Natural killer cell (primary cell): ENCODE data around the gene PTPRQ. TPM values are rescaled to one million over a fixed set of nuclear protein-coding genes. Genes with fewer than 3 reads are reported as not detected.

ENCODE experiments used
- ATAC-seq, 3 donors: fragments of 150-1000 bp in 2 of 3; fragments of 200-7000 bp in 1 of 3; cut with Tn5 transposase; 1 replicate in 1 of 3; 2 replicates in 2 of 3; pipeline ENCODE4 v1.10.0; 2021; ENCODE audit warnings: mild to moderate bottlenecking in 2 of 3, moderate library complexity in 2 of 3
- DNase-seq, 2 donors: peaks; one replicate each; pipeline versions ENCODE4 v3.0.0 to v3.0.0-alpha.2; 2013 to 2021; ENCODE audit warnings: mixed read lengths in 1 of 2
- H3K27ac ChIP-seq: one replicate; pipeline ENCODE4 v1.5.1; 2013; ENCODE audit warnings: mild to moderate bottlenecking, low read length
- H3K27me3 ChIP-seq: one replicate; pipeline ENCODE4 v1.6.1; 2013; ENCODE audit warnings: low read length; ENCODE audit not compliant: control insufficient read depth, insufficient read depth
- H3K36me3 ChIP-seq: one replicate; pipeline ENCODE4 v1.6.1; 2013; ENCODE audit warnings: low read length; ENCODE audit not compliant: control insufficient read depth, insufficient read depth
- H3K4me1 ChIP-seq: one replicate; pipeline ENCODE4 v1.6.1; 2013; ENCODE audit warnings: low read length; ENCODE audit not compliant: control insufficient read depth, insufficient read depth
- H3K4me3 ChIP-seq: one replicate; pipeline ENCODE4 v1.5.1; 2013; ENCODE audit warnings: low read length
- H3K9me3 ChIP-seq: one replicate; pipeline ENCODE4 v1.6.1; 2013; ENCODE audit warnings: low read length; ENCODE audit not compliant: control insufficient read depth, insufficient read depth
- H3K27ac Mint-ChIP-seq, 2 donors: one replicate each; pipeline ENCODE4 v1.8.0; 2022; ENCODE audit warnings: mild to moderate bottlenecking in 2 of 2, mixed read lengths in 2 of 2, moderate library complexity in 1 of 2
- H3K27me3 Mint-ChIP-seq, 2 donors: one replicate each; pipeline ENCODE4 v1.8.0; 2022; ENCODE audit warnings: low read depth in 2 of 2, mixed read lengths in 2 of 2
- H3K36me3 Mint-ChIP-seq: one replicate; pipeline ENCODE4 v1.8.0; 2022; ENCODE audit warnings: mixed read lengths
- H3K4me1 Mint-ChIP-seq, 2 donors: one replicate each; pipeline ENCODE4 v1.8.0; 2022; ENCODE audit warnings: mixed read lengths in 2 of 2
- H3K4me3 Mint-ChIP-seq: one replicate; pipeline ENCODE4 v1.8.0; 2022; ENCODE audit warnings: mild to moderate bottlenecking, moderate library complexity, mixed read lengths
- H3K9me3 Mint-ChIP-seq, 2 donors: one replicate each; pipeline ENCODE4 v1.8.0; 2022; ENCODE audit warnings: mixed read lengths in 2 of 2
- WGBS: methylation state at CpG from one replicate; pipeline ENCODE4 v1.1.7; 2013; ENCODE audit warnings: missing lambda C conversion rate; ENCODE audit not compliant: insufficient coverage; 5-methylcytosine and 5-hydroxymethylcytosine counted together
- intact Hi-C: fragments of 100-400 bp; cut with micrococcal nuclease; formaldehyde crosslinking; loops from one replicate; pipeline ENCODE4 v1.14.2; 2022
- total RNA-seq, 4 donors: library from RNA; stranded (reverse); fragments of 120-200 nt in 1 of 4; gene quantifications; one replicate each; pipeline versions ENCODE4 v1.2.3 to v1.2.4, GENCODE V29; 2013 to 2022
- TF ChIP-seq, protein P1 (sequence below): fragments of 200-600 bp; IDR thresholded peaks from one replicate; pipeline ENCODE4 v1.8.0; 2022; ENCODE audit warnings: antibody characterized with exemption

PTPRQ gene
- total RNA-seq, 3 donors from 2014 or later (not counting 1 experiment from before 2014, with no cell fraction given): not detected

DNA sequence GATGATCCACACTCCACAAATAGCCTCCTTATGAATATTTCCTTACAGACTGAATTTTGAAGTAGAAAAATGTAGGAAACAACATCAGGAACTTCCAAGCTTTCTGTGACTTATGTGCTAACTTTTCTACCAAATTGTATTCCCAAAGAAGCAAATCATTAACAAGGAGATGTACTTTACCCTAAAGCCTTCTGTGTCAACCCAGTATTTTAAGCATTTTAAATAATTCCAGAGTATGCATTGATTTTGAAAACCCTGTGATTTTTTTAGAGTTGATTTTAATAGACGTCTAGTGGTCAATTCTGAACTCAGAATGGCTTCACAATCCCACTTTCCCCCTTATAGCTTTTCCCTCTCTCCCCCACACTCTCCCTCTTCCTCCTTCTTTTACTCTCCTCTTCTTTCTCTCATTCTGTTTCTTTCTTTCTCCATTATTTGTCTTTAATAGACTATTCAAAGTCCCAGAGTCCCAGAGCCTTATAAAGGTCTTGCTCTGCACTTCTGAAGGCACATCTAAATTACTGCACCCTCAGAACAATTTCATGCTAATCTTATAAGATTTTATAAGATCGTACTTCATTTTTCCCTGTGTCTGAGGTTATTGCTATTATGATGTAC, 253.3 kb downstream of the PTPRQ start:
- intact Hi-C loops: no loop called here
- Mint-ChIP-seq H3K36me3 (no peaks in the 10 kb centered on the region), H3K27ac (no peak overlapping the region), H3K9me3 (peaks cover 0 to 9% of the 10 kb centered on the region in 2 donors), H3K4me3 (no peak overlapping the region), H3K27me3 (no peaks in the 10 kb centered on the region), H3K4me1 (no peaks in the 10 kb centered on the region)
- ATAC-seq (no peak), DNase-seq (no peak)
- Histone ChIP-seq H3K4me3 (no peak overlapping the region), H3K27ac (no peak overlapping the region), H3K9me3 (no peaks in the 10 kb centered on the region), H3K36me3 (no peaks in the 10 kb centered on the region), H3K27me3 (no peaks in the 10 kb centered on the region), H3K4me1 (no peaks in the 10 kb centered on the region)
- TF ChIP-seq, protein P1, sequence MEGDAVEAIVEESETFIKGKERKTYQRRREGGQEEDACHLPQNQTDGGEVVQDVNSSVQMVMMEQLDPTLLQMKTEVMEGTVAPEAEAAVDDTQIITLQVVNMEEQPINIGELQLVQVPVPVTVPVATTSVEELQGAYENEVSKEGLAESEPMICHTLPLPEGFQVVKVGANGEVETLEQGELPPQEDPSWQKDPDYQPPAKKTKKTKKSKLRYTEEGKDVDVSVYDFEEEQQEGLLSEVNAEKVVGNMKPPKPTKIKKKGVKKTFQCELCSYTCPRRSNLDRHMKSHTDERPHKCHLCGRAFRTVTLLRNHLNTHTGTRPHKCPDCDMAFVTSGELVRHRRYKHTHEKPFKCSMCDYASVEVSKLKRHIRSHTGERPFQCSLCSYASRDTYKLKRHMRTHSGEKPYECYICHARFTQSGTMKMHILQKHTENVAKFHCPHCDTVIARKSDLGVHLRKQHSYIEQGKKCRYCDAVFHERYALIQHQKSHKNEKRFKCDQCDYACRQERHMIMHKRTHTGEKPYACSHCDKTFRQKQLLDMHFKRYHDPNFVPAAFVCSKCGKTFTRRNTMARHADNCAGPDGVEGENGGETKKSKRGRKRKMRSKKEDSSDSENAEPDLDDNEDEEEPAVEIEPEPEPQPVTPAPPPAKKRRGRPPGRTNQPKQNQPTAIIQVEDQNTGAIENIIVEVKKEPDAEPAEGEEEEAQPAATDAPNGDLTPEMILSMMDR: no peak
- 67% methylated on average over 1 of the region's 2 CpGs for WGBS

GRCh38 chr12:80698256-80698655, 254.2 kb downstream of the PTPRQ start:
- no peak for DNase-seq
- Mint-ChIP-seq H3K4me1 (no peaks in the 10 kb centered on the region), H3K27ac (no peak overlapping the region), H3K4me3 (no peak overlapping the region), H3K36me3 (no peaks in the 10 kb centered on the region), H3K27me3 (no peaks in the 10 kb centered on the region), H3K9me3 (peaks cover 2 to 12% of the 10 kb centered on the region in 2 donors)
- intact Hi-C loops: no loop called here
- TF ChIP-seq, protein P1: no peak
- Histone ChIP-seq H3K4me3 (no peak overlapping the region), H3K4me1 (no peaks in the 10 kb centered on the region), H3K9me3 (no peaks in the 10 kb centered on the region), H3K27ac (no peak overlapping the region), H3K36me3 (no peaks in the 10 kb centered on the region), H3K27me3 (no peaks in the 10 kb centered on the region)
- no peak for ATAC-seq
- 89% methylated on average over 5 of the region's 7 CpGs for WGBS

DNA sequence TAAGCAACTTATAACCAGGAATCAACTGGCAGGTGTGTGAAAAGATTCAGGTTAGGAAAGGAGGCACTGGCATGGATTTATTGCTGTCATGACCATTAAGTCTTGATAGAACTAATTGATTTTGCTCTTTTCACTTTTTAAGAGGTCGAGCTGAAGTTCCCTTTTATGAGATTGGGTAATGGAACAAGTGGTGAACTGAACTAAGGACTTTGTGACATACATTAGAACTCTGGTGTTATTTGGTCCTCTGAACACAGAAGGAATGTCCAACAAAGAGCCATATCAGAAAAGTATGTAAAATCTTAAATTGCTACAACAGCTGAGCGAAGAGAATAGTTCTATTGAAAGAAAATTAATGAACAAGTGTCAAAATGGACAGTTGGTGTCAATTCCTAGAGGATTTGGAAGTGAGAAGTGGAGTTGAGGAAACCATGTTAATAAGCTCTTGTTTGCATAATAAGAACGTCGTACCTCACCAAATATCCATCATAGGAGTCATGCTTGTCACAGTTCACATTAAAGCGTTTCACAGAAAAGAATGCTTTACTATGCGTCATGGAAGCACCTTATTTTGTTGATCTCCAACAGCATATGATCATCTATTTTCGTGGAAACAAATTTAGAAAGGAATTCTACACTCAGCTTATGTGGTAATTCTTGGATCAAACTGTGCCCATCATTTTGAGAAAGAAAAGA, 255.0 kb downstream of the PTPRQ start:
- H3K4me3 Mint-ChIP-seq: no peak overlapping the region

More for the DNA sequence above, 255.0 kb downstream of the PTPRQ start:
- TF ChIP-seq, protein P1: no peak
- Histone ChIP-seq H3K27me3 (no peaks in the 10 kb centered on the region), H3K9me3 (no peaks in the 10 kb centered on the region), H3K4me3 (no peak overlapping the region), H3K27ac (no peak overlapping the region), H3K36me3 (no peaks in the 10 kb centered on the region), H3K4me1 (no peaks in the 10 kb centered on the region)
- Mint-ChIP-seq H3K27ac (no peak overlapping the region), H3K27me3 (no peaks in the 10 kb centered on the region), H3K9me3 (peaks cover 4 to 14% of the 10 kb centered on the region in 2 donors), H3K36me3 (no peaks in the 10 kb centered on the region), H3K4me1 (no peaks in the 10 kb centered on the region)
- 76% methylated on average over 7 of the region's 7 CpGs for WGBS
- DNase-seq (no peak), ATAC-seq (no peak)
- intact Hi-C loops: no loop called here
